HG03439 (cell line): ENCODE measurements around the gene SLFNL1.
A peak's percentile ranks its signal among the peaks of the same experiment; 100 is the strongest.

Experiments used
- ATAC-seq: cut with Tn5 transposase; IDR thresholded peaks from one replicate; pipeline ENCODE4 v1.9.1; 2021; ENCODE audit warnings: mild to moderate bottlenecking, moderate library complexity; ENCODE audit not compliant: unreplicated experiment

The SLFNL1 gene

DNA sequence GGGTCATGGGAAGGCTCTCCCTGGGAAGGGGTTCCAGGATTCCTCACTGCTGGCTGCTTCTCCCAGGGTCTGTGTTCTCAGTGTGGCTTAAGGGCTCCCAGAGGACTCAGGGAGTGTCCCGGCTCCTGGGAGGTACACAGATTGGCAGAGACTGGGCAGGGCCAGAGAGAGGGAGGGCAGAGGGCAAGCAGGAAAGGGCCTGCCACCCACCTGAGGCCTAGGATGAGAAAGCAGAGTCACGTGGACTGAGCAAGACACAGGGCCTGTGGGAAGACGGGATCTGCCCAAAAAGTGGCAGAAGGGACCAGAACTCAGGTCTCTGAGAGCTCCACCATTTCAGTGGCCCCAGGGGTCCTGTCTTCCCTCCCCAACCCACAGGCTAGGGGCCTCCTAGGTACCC, 871 bp downstream of the SLFNL1 start:
- no peak for ATAC-seq

DNA sequence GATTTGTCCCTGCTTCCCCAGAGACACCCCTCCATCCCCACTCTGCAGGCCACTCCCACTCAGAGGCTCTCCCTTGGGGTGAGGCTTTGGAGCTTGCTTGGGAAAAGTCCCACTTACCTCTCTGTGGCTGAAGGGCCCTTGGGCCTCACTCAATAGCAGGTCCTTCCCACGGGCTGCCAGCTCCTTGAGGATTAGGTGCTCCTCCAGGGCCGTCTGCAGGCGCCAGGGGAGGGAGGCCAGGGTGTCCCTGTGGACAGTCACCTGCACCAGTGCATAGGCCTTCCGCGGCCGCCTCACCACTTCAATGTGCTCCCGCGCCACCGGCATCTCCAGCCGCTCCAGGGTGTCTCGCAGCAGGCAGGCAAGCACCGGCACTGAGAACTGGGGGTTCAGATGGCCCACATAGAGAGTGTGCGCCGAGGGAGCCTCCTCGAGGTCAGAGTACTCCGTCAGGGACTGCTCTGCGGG, 1.4 kb downstream of the SLFNL1 start:
- no peak for ATAC-seq

DNA sequence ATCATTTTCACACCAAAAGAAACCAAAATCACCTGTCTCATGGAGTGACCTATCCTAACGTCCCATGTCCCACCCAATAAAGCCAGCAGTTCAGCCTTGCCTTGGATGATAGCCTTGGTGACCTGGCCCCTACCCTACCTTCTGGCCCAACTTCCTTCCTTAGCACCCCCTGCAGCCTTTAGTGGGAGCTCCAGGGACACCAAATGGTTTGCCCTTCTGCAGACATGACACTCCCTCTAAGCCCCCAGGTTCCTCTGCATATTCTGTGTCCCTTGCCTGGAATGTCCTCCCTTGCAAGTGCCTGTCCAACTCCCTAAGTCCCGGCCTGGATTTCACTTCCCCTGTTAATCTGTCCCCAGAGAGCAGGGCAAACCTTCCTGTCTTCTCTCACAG, 2.2 kb downstream of the SLFNL1 start:
- no peak for ATAC-seq

DNA sequence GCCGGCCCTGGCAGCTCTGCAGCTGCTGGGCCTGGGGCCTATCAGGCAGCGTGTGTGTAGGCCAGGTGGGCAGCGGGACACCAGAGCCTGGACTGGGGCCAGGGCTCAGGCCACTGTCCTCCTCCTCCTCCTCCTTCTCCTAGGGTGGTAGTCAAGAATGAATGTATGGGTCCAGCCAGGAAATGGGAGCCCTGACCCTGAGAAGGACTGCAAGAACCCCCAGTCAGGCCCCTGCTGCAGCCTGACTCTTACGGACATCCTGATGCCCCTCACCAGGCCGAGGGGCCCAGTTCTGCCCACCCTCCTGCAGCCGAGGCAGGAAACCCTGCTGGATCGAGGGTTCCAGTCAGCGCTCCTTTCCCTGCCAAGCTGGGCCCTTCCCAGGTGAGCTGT, 3.5 kb downstream of the SLFNL1 start:
- ATAC-seq, result no peak

DNA sequence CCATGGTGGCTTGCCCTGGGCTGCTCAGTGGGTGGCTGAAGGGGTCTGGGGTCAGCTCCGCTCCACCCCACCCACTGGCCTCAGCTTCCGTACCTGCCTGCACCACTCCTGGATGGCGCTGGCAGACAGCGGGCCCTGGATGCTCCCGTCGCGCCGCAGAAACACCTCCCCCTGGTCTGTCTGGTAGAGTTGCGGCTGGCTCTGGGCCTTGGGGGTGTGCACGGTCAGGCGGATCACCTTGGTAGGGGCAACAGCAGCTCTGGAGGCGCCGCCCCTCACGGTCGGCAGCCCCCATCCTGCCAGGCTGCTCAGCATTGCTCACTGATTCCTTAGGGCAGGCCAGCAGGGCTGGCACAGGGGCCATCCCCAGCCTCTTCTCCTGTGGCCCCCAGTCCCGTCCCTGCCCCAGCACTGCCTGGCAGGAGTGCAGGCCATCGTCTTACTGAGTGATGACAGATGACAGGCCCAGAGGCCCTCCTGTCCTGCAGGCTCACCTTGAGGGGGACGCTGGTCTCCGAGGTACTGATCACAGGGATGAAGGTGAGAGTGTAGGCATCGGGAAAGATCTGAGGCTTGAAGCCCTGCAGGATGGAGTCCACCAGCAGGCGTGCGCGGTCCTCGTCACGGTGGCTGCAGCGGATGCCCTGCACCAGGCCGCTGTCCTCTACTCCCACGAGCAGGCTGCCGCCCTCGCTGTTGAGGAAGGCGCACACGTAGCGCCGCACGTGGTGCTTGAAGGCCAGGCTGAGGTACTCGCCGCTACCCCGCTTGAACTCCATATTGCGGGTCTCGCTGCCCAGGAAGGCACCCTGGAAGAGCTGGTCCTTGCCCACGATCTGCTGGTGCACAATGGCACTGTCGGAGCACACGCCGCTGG, 4.1 kb downstream of the SLFNL1 start:
- no peak for ATAC-seq

DNA sequence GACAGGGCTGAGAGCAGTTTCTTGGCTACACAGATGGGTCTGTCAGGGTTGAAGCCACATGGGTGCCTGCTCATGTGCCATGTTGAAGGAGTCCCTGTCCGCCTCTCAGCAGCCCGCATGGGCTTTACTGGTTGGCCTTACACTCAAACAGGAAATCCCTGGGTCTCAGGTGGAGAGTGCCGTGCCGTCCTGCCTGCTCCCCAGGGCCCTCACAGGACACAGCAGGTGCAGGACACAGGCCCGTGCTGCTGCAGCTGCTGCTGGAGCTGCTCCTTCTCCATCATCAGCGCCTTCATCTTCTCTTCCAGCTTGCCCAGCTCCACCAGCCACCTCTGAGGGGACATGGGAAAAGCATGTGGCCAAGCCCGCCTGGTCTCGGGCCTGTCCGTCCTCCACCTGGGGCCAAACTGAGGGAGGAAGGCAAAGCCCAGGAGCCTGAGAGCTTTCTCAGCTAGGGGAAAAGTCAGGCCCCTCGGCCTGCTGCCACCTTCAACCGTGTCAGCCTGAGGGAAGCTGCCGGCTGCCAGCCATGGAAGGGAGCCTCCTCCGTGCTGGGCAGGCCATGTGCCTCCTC, 5.5 kb downstream of the SLFNL1 start:
- no peak for ATAC-seq

DNA sequence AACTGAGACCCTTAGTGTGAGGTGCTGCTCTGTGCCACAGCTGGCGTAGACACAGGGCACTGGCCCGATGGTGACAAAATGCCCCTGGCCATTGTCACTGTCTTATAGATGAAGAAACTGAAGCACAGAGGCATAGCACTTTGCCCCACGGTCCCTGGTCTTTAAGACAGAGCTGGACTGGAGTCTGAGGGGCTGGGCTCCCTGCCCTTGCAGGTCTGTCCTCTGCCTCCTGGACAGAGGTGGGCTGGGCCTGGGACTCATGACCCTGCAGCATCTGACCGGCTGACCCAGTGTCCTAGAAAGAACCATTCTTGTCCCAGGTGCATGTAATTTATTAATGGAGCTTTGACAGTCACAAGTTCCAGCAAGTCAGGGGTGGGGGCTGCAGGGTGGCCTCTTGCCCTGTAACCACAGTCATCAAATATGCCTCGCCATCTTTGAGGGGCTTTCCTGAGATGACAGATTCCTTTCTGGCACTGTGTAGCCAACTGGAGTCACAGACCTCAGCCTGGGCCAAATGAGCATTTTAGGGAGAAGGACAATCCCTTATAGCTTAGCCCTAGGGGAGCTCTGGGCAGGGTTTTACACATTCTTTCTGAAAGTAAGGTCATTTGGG, 6.1 kb downstream of the SLFNL1 start:
- ATAC-seq, result no peak

DNA sequence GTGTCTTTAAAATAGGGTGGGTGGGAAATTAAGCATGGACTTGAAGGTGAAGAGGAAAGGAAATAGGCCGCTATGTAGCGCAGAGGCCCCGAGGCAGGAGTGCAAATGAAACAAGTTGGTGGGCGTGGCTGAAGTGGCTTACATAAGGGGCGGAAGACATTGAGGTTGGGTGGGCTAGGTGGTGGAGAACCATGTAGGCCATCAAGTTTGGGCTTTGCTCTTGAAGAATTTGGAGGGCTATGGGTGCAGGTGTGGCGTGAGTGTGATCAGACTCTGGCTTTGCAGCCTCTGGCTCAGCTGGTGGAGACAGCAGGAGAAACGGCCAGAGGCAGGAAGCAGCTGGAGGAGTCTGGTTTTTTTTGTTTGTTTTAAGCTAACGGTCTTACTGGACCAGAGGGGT, 6.7 kb downstream of the SLFNL1 start:
- ATAC-seq, result no peak

DNA sequence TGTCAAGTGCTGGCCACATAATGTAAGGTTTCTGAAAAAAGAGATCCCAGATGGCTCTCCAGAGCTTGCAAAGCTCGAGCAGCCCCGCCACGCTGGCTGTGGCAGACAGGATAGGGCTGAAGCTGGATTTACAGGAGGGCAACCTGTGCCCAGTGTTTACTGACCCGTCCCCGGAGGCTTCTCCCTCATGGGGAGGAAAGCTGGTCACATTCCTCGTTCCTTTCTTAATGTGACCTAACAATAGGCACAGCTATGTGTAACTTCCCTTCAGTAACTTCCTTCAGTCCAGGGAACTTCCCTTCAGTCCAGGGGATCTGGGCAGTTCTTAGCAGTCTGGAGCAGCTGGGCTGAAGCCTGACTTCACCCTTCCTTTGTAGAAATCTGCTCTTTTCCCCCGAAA, 7.7 kb downstream of the SLFNL1 start:
- no peak for ATAC-seq

DNA sequence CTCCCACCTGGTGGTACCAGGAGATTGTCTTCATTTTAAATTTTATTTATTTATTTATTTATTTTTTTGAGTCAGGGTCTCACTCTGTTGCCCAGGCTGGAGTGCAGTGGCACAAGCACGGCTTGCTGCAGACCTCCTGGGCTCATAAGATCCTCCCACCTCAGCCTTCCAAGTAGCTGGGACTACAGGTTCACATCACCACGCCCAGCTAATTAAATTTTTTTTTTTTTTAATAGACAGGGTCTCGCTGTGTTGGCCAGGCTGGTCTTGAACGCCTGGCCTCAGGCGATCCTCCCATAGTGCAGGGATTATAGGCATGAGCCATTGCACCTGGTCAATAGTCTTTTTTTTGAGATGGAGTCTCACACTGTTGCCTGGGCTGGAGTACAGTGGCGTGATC, 8.5 kb downstream of the SLFNL1 start:
- no peak for ATAC-seq

DNA sequence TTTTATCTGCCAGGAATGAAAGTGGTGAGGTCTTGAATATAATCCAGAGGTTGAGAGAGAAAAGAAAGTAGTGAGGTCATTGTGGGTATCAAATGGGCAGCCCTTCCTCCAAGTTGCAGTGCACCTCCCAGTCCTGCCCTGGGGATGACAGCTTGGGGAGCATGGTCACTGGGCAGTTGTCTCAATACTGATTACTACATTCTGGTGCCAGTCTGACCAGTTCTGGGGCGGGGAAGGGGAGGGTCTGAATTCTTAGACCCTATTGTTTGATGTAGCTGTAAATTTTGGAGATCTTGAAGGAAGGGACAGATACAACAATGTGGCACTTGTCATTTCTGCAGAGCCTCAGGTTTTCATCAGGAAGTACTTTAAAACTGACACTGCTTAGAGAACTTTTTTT, 11.2 kb downstream of the SLFNL1 start:
- ATAC-seq, result no peak

DNA sequence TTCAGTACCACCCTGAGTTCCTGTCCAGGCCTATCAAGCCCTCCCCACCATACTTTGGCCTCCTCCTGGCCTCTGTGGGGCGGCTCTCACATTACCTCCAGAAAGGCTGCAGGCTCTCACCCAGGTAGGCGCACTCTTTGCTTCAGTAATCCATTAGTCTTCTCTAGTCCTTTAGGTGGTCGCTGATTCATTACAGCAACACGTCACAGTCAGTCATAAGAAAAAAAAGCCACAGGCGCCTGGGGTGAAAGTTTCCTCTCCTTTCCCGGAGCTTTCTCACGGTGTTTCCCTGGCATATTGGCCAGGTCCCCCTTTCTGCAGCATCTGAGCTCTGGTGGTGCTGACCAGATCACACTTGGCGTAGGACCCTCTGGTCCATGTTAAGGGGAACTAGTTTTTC, 12.1 kb downstream of the SLFNL1 start:
- no peak for ATAC-seq

DNA sequence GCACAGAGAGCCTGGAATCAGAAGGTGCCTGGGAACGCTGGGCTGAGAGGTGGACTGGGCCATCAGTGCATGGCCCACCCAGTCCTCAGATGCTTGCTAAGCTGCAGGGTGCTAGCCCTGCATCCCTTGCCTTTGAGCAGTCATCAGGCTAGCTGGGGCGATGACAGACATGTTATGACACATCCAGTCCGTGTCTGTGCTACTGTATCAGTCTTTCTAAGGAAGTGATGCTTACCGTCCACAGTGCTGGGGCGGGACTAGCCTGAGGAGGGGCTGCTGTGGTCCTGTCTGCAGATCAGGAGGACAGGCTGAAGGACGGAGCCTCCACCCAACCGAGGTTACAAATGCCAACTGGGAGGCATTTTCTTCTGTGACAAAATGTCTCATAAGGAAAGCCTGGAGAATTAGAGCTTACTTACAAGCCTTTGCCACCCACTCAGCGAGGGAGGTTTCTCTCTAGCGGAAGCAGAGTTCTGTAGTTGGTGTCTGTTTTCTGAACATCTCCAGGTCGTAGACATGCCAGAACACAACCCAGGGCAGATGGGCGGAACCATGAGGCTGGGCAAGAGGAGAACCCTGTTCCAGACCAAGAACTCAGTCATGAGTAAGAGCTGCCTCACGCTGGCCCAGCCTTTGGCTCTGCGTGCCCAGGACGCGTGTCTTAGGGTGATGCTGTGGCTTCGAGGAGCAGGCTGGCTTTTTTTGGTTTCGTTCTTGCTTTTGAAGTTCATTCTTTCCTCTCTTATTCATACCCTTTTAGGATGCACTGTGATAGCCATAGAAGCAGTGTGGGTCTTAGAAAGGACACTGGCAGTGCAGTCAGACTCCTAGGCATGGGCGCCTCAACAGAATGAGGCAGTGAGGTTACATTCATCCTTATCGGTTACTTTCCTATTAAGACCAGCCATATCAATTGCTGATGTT, 14.3 kb downstream of the SLFNL1 start:
- no peak for ATAC-seq

DNA sequence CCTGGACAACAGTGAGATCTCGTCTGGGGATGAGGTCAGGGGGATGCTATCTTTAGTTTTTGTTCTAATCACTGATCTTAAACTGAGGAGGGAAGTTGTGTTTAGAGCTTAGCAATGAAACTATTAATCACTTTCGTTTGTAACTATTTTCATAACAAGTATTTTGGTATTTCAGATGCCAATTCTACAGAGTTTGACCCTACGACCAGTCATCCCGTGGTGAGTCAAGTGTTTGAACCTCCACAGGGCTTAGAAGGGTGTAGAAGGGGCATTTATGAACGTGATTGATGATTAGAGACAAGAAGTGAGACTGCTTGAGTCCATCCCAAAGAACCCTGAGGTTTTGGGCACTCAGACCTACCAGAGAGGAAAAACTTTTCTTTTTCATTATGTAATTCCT, 15.6 kb downstream of the SLFNL1 start:
- no peak for ATAC-seq

DNA sequence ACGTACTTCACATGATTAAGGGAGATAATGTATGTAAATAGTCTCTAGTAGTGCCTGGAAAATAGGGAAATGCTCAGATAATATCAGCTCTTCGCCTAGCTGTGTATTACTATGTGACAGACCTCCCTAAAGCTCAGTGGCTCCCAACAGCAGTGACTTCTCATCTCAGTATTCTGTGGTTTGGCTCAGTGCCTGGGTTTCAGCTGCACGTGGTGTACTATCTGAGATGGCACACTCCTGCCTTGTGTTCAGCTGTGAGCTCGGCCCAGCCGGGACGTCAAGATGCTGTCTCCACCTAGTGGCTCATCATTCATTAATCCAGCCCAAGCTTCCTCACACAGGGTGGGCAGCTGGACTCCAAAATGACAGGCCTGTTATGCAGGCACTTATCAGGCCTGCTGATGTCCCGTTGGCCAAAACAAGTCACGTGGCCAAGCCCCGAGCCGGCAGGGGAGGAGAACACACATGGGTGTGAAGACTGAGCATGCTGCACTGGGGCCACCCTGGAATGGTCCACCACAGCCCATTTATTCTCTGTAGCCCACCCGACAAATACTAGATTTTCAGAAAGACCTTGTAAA, 17.8 kb downstream of the SLFNL1 start:
- ATAC-seq, result peak; percentile 87

DNA sequence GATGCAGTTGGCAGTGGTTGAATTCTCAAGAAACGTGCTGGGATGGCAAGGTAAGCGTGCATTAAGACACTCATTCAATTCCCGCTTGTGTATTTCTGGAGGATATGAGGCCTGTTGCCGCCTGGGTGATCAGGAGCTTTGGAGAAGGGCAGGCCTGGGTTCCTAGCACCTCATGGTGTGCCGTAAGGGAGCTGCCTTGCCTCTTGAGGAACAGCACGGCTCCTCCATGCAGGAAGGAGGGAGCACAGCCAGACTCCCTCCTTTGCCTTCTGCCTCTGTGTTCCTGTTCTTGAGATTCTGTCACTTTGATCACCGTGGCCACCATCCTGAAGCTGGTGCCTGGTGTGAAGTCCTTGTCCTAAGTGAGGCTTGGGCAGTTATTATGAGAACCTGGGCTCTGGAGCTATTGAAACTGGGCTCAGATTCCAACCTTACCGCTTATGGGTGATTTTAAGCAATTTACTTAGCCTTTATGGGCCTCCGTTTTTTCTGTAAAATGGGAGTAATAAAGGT, 18.3 kb downstream of the SLFNL1 start:
- ATAC-seq, result no peak

DNA sequence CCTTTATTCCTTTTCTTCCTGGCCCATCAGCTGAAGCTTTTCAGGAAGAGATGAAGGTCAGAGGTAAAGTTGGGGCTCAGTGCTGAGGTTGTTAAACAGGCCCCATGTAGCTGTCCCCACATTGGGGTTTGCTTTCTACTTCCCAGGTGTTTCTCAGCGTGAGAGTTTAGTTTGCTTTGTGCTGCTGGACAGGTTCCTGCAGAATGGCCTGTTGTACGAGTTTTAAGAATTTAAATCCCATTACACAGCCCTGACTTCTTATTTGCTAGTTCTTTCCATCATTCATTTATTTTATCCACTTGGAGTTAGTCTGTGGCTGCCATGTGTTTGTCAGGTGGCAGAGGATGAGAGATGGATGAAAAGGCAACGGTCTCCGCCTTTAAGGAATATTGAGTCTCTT, 22.9 kb downstream of the SLFNL1 start:
- no peak for ATAC-seq

DNA sequence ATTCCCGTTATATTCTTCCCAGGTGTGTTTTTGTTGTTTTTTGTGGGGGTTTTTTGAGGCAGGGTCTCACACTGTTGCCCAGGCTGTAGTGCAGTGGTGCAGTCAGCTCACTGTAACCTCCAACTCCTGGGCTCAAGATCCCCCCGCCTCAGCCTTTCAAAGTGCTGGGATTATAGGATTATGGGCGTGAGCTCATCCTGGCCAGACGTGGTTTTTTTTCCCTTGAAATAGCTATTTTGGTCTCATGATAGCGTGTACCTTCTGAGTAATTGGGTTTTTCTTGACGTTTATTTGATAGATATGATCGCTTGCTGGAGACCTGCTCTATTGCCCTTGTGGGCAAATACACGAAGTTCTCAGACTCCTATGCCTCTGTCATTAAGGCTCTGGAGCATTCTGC, 24.4 kb downstream of the SLFNL1 start:
- no peak for ATAC-seq

DNA sequence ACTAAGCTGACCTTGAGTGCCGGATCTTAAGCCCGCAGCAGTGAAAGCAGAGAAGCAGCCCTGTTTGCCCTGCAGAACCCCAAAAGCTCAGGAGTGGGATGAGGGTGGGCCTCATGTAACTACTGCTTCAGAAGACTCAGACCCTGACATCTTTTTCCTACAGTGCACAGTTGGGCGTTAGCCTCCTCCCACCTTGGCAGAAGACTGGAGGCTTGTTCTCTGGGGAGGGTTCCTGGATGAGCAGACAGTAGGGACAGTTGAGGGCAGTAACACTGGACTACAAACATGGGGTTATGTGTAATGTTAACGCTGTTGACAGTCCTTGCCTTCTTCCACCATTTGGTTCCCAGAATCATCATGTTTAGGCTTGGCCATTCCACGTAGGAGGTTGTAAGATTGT, 32.5 kb downstream of the SLFNL1 start:
- ATAC-seq, result no peak

DNA sequence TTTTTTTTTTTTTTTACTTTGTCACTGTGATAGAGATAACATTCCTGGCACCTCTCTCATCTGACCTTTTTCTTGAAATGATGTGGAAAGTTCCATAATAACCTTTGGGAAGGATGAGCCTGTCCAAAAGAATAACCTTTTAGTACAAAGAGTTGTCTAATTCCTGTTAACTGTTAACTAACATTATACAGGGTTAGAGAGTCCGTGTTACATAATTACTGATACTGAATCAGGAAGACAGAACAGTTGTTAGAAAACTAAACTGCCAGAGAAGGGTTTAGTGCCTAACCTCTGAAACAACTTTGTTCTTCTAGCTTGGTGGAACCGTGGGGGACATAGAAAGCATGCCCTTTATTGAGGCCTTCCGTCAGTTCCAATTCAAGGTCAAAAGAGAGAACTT, 33.2 kb downstream of the SLFNL1 start:
- ATAC-seq, result no peak
